Tibial artery (tissue), 4 donors: ENCODE data around the gene CDH4.

ENCODE experiments used
- DNase-seq, 2 donors: peaks; one replicate each; pipeline ENCODE4 v3.0.0-alpha.2; 2019
- H3K27ac ChIP-seq, 2 donors: fragments of 200-600 bp; sonication (generic) in 1 of 2; 1 replicate in 1 of 2; 2 replicates in 1 of 2; pipeline ENCODE4 v1.5.1; 2018 to 2019; ENCODE audit warnings: mild to moderate bottlenecking in 1 of 2
- H3K27me3 ChIP-seq, 2 donors: fragments of 200-600 bp; sonication (generic) in 1 of 2; one replicate each; pipeline versions ENCODE4 v1.5.1 to v1.6.0; 2016 to 2019
- H3K36me3 ChIP-seq, 3 donors: fragments of 200-600 bp; sonication (generic) in 2 of 3; one replicate each; pipeline ENCODE4 v1.5.1; 2016 to 2019; ENCODE audit warnings: mild to moderate bottlenecking in 2 of 3
- H3K4me1 ChIP-seq, 4 donors: fragments of 200-600 bp; sonication (generic) in 2 of 4; 1 replicate in 3 of 4; 2 replicates in 1 of 4; pipeline ENCODE4 v1.5.1; 2016 to 2019
- H3K4me3 ChIP-seq, 2 donors: fragments of 200-600 bp; sonication (generic) in 1 of 2; 1 replicate in 1 of 2; 2 replicates in 1 of 2; pipeline ENCODE4 v1.5.1; 2018 to 2019; ENCODE audit warnings: mild to moderate bottlenecking in 2 of 2
- H3K9me3 ChIP-seq, 3 donors: fragments of 200-600 bp; sonication (generic) in 1 of 3; one replicate each; pipeline ENCODE4 v1.5.1; 2016 to 2019
- CTCF ChIP-seq, 2 experiments: fragments of 200-600 bp in 1 of 2; fragments of 450-650 bp in 1 of 2; IDR thresholded peaks; one replicate each; pipeline ENCODE4 v1.5.1; 2017 to 2019; ENCODE audit warnings: antibody characterized with exemption in 2 of 2, mild to moderate bottlenecking in 1 of 2, moderate library complexity in 1 of 2
- intact Hi-C: fragments of 100-400 bp; cut with DNase I; formaldehyde crosslinking; loops from one replicate; pipeline ENCODE4 v1.15.0; 2023; ENCODE audit warnings: low total_unique reads

The CDH4 gene

GRCh38 chr20:61989741-61990140, 737.7 kb downstream of the CDH4 start:
- TF ChIP-seq CTCF (IDR thresholded peaks at IDR 0.05), result no peak
- Histone ChIP-seq H3K4me3 (no peak overlapping the region), H3K4me1 (no peaks in the 10 kb centered on the region), H3K9me3 (peaks cover 4 to 12% (median 12%) of the 10 kb centered on the region in 3 donors), H3K27me3 (no peaks in the 10 kb centered on the region), H3K27ac (no peak overlapping the region), H3K36me3 (peaks cover 59 to 91% (median 65%) of the 10 kb centered on the region in 3 donors)
- intact Hi-C loops, result no loop called here
- DNase-seq, result no peak
